ENCODE measurements around the gene UNC13B. TPM values are rescaled to one million over a fixed set of nuclear protein-coding genes. Genes with fewer than 3 reads are reported as not detected.
A peak's percentile ranks its signal among the peaks of the same experiment; 100 is the strongest.

Gene UNC13B
- total and polyA plus RNA-seq, 2 of the 13 experiments (the other 11 are each of a cell fraction or from before 2014, with no cell fraction given), result 14.0 to 18.3 TPM

GRCh38 chr9:35161713-35162604, at the start of gene UNC13B (continued):
- TF ChIP-seq PRDM10 (CRISPR knock-in tag; IDR thresholded peaks at IDR 0.05; ENCODE audit: low read depth), result peak; percentile 74; the same call in 1 of the 2 replicates
- TF ChIP-seq IKZF4 (CRISPR knock-in tag; IDR thresholded peaks at IDR 0.05; ENCODE audit: borderline replicate concordance, low read depth, not compliant biosample characterization), result peak; percentile 80
- TF ChIP-seq PREB (CRISPR knock-in tag; IDR thresholded peaks at IDR 0.05), result no peak
- no peak for TF ChIP-seq ZNF512 (CRISPR knock-in tag; IDR thresholded peaks at IDR 0.05)
- TF ChIP-seq ZNF589 (CRISPR knock-in tag; conservative IDR thresholded peaks at IDR 0.05), result peak; percentile 53; the same call in 1 of the 2 replicates
- peak; percentile 74 for TF ChIP-seq THAP11 (CRISPR knock-in tag; IDR thresholded peaks at IDR 0.05)
- no peak; the same call in 1 of the 2 replicates for TF ChIP-seq ZNF615 (CRISPR knock-in tag; IDR thresholded peaks at IDR 0.05; ENCODE audit: borderline replicate concordance)
- TF ChIP-seq ZNF770 (CRISPR knock-in tag; IDR thresholded peaks at IDR 0.05), result 0 out of 2 replicates have a peak, but pooled peaks have one; percentile 18
- TF ChIP-seq RCOR2 (CRISPR knock-in tag; IDR thresholded peaks at IDR 0.05), result no peak
- TF ChIP-seq TFDP2 (CRISPR knock-in tag; IDR thresholded peaks at IDR 0.05), result peak; percentile 60
- TF ChIP-seq ZNF639 (CRISPR knock-in tag; conservative IDR thresholded peaks at IDR 0.05), result no peak
- TF ChIP-seq CBX5 (CRISPR knock-in tag; IDR thresholded peaks at IDR 0.05; ENCODE audit: borderline replicate concordance), result no peak
- TF ChIP-seq POGK (CRISPR knock-in tag; conservative IDR thresholded peaks at IDR 0.05), result peak; percentile 86
